Endothelial cell of umbilical vein (primary cell): ENCODE measurements around the gene OAS2. TPM values are rescaled to one million over a fixed set of nuclear protein-coding genes. Genes with fewer than 3 reads are reported as not detected.

Source experiments
- Bru-seq: library from RNA; stranded (reverse); fragments of 400-500 nt; gene quantifications from one replicate; lab custom pipeline; 2021; lab: Mats Ljungman, UMichigan
- BruChase-seq, 2 experiments: library from RNA; stranded (reverse); fragments of 400-500 nt; gene quantifications; one replicate each; lab custom pipeline; 2021; lab: Mats Ljungman, UMichigan
- BruUV-seq: library from RNA; stranded (reverse); fragments of 400-500 nt; replicated peaks from 2 replicates; lab custom pipeline; 2021; lab: Mats Ljungman, UMichigan
- CTCF ChIA-PET: fragments of 300-600, 350-600 bp; sonication (Branson Sonifier 250); formaldehyde crosslinking; loops from one replicate; lab custom pipeline; 2021; ENCODE audit warnings: antibody characterized with exemption, inconsistent platforms; lab: Charles Lee
- POLR2A ChIA-PET: fragments of 300-600, 350-600 bp; sonication (Branson Sonifier 250); formaldehyde crosslinking; loops from one replicate; lab custom pipeline; 2021; ENCODE audit warnings: antibody characterized with exemption, inconsistent platforms; lab: Charles Lee
- DNase-seq: peaks from one replicate; pipeline ENCODE4 v3.0.0-alpha.2; 2011; ENCODE audit warnings: low read depth, low spot score
- FAIRE-seq: peaks from 2 replicates; lab custom pipeline; 2011; peaks lifted over from hg19 to GRCh38; lab: Jason Lieb, UNC
- H2AFZ ChIP-seq: 2 replicates; pipeline ENCODE4 v1.6.0; 2012; ENCODE audit warnings: low read depth, low read length, control low read depth, inconsistent platforms
- H3K27ac ChIP-seq: 2 replicates; pipeline ENCODE4 v1.5.1; 2011; ENCODE audit warnings: low read depth, mild to moderate bottlenecking, control low read depth, low read length, moderate library complexity; ENCODE audit not compliant: insufficient read depth
- H3K27me3 ChIP-seq, 2 experiments: 2 replicates each; pipeline versions ENCODE4 v1.6.0 to v1.6.1; 2011; ENCODE audit warnings: low read length in 2 of 2, mixed read lengths in 1 of 2; ENCODE audit not compliant: control insufficient read depth in 2 of 2, insufficient read depth in 2 of 2
- H3K36me3 ChIP-seq, 2 experiments: 2 replicates in 1 of 2; 3 replicates in 1 of 2; pipeline ENCODE4 v1.5.1; 2011; ENCODE audit warnings: low read length in 2 of 2, mild to moderate bottlenecking in 1 of 2, moderate library complexity in 1 of 2; ENCODE audit not compliant: control insufficient read depth in 2 of 2, insufficient read depth in 2 of 2; ENCODE audit errors: extremely low read depth in 1 of 2
- H3K4me1 ChIP-seq: 3 replicates; pipeline ENCODE4 v1.5.1; 2011; ENCODE audit warnings: mild to moderate bottlenecking, low read length; ENCODE audit not compliant: control insufficient read depth, insufficient read depth; ENCODE audit errors: extremely low read depth
- H3K4me2 ChIP-seq: 2 replicates; pipeline ENCODE4 v1.6.1; 2011; ENCODE audit warnings: low read length, control low read depth, mixed read lengths; ENCODE audit not compliant: insufficient read depth
- H3K4me3 ChIP-seq, 3 experiments: fragments of 200-600 bp in 1 of 3; sonication (generic), shearing (Covaris generic) in 1 of 3; replicated peaks in 1 of 3; 2 replicates each; pipeline ENCODE4 v1.5.1; 2011 to 2016; ENCODE audit warnings: control low read depth in 3 of 3, low read length in 3 of 3, mild to moderate bottlenecking in 2 of 3, inconsistent platforms in 1 of 3, low read depth in 1 of 3, moderate library complexity in 1 of 3; ENCODE audit not compliant: insufficient read depth in 1 of 3
- H3K79me2 ChIP-seq: 2 replicates; pipeline ENCODE4 v1.6.0; 2012; ENCODE audit warnings: low read length, inconsistent platforms; ENCODE audit not compliant: control insufficient read depth, insufficient read depth
- H3K9ac ChIP-seq: replicated peaks from 2 replicates; pipeline ENCODE3; 2011; ENCODE audit warnings: low read length, control low read depth; ENCODE audit not compliant: insufficient read depth; ENCODE audit errors: extremely low read depth
- H3K9me1 ChIP-seq: replicated peaks from 3 replicates; pipeline ENCODE4 v1.6.0; 2011; ENCODE audit warnings: mild to moderate bottlenecking, low read length; ENCODE audit not compliant: control insufficient read depth, insufficient read depth; ENCODE audit errors: extremely low read depth
- H3K9me3 ChIP-seq: replicated peaks from 2 replicates; pipeline ENCODE4 v1.5.1; 2012; ENCODE audit warnings: low read length, inconsistent platforms; ENCODE audit not compliant: control insufficient read depth, insufficient read depth
- H4K20me1 ChIP-seq: replicated peaks from 2 replicates; pipeline ENCODE3; 2011; ENCODE audit warnings: mild to moderate bottlenecking, low read length; ENCODE audit not compliant: control insufficient read depth, insufficient read depth; ENCODE audit errors: extremely low read depth
- EZH2 ChIP-seq: IDR thresholded peaks from 2 replicates; pipeline ENCODE4 v1.6.1; 2012; ENCODE audit warnings: borderline replicate concordance, low read depth, mild to moderate bottlenecking, moderate library complexity, low read length, inconsistent platforms; ENCODE audit not compliant: severe bottlenecking
- FOS ChIP-seq: IDR thresholded peaks from 2 replicates; pipeline ENCODE4 v1.6.1; 2011; ENCODE audit warnings: mild to moderate bottlenecking, low read length, moderate library complexity, borderline replicate concordance; ENCODE audit not compliant: insufficient read depth
- GATA2 ChIP-seq: IDR thresholded peaks from 2 replicates; pipeline ENCODE4 v1.7.0; 2011; ENCODE audit warnings: low read depth, mild to moderate bottlenecking, moderate library complexity, mixed read lengths, low read length; ENCODE audit not compliant: insufficient read length, insufficient read depth
- JUN ChIP-seq: IDR thresholded peaks from 2 replicates; pipeline ENCODE4 v1.6.1; 2011; ENCODE audit warnings: borderline replicate concordance, low read depth; ENCODE audit not compliant: insufficient read length, insufficient read depth
- MAX ChIP-seq: IDR thresholded peaks from 2 replicates; pipeline ENCODE4 v1.6.1; 2011; ENCODE audit not compliant: insufficient read depth, insufficient read length
- MYC ChIP-seq: IDR thresholded peaks from one replicate; pipeline ENCODE4 v1.6.1; 2011; ENCODE audit warnings: mild to moderate bottlenecking, low read depth, low read length
- POLR2A ChIP-seq: IDR thresholded peaks from 2 replicates; pipeline ENCODE4 v1.6.1; 2012; ENCODE audit warnings: low read depth, mild to moderate bottlenecking, control low read depth, low read length
- POLR2AphosphoS5 ChIP-seq: IDR thresholded peaks from 2 replicates; pipeline ENCODE4 v1.6.1; 2012; ENCODE audit warnings: low read depth, mild to moderate bottlenecking, control low read depth, low read length, moderate library complexity; ENCODE audit not compliant: insufficient read depth
- dilution Hi-C: fragments of 300-500 bp; cut with MboI; formaldehyde crosslinking; loops from one replicate; pipeline ENCODE4 v1.15.0; 2019; ENCODE audit warnings: low sequenced_read_pairs; ENCODE audit not compliant: extremely low pct_ligation_motif_present
- intact Hi-C: fragments of 100-400 bp; cut with micrococcal nuclease; formaldehyde crosslinking; loops from one replicate; pipeline ENCODE4 v1.10.0; 2022
- long read RNA-seq: library from polyadenylated mRNA; stranded (forward); transcript quantifications from one replicate; pipeline ENCODE4 v2.0.0, GENCODE V29; 2021
- polyA minus RNA-seq, 3 experiments: library from RNA; depleted of rRNA, polyadenylated mRNA; stranded (reverse); fragments of >200 nt; gene quantifications; 1 replicate in 1 of 3; 2 replicates in 2 of 3; pipeline ENCODE4 v1.2.3, GENCODE V29; 2011
- polyA plus RNA-seq, 4 experiments: library from polyadenylated mRNA; depleted of rRNA in 3 of 4; stranded (reverse) in 3 of 4; unstranded in 1 of 4; fragments of >200 nt; gene quantifications; 2 replicates each; pipeline versions ENCODE4 v1.2.1 to v1.2.3, GENCODE V29; 2011 to 2012; ENCODE audit warnings: missing spikeins in 1 of 4
- total RNA-seq: library from RNA; stranded (reverse); gene quantifications from 2 replicates; pipeline ENCODE4 v1.2.3, GENCODE V29; 2021
- TF ChIP-seq, protein P1 (sequence below), 2 donors: IDR thresholded peaks; 1 replicate in 1 of 2; 2 replicates in 1 of 2; pipeline ENCODE4 v1.5.1; 2011; ENCODE audit warnings: low read length in 2 of 2, mild to moderate bottlenecking in 2 of 2, moderate library complexity in 2 of 2, control low read depth in 1 of 2, inconsistent platforms in 1 of 2, low read depth in 1 of 2; ENCODE audit not compliant: insufficient read depth in 1 of 2; ENCODE audit errors: extremely low read depth in 1 of 2

Gene OAS2, protein sequence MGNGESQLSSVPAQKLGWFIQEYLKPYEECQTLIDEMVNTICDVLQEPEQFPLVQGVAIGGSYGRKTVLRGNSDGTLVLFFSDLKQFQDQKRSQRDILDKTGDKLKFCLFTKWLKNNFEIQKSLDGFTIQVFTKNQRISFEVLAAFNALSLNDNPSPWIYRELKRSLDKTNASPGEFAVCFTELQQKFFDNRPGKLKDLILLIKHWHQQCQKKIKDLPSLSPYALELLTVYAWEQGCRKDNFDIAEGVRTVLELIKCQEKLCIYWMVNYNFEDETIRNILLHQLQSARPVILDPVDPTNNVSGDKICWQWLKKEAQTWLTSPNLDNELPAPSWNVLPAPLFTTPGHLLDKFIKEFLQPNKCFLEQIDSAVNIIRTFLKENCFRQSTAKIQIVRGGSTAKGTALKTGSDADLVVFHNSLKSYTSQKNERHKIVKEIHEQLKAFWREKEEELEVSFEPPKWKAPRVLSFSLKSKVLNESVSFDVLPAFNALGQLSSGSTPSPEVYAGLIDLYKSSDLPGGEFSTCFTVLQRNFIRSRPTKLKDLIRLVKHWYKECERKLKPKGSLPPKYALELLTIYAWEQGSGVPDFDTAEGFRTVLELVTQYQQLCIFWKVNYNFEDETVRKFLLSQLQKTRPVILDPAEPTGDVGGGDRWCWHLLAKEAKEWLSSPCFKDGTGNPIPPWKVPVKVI
- total RNA-seq (2.4 and 3.1 TPM in 2 replicates), polyA plus RNA-seq (1.3 and 1.7 TPM in 2 replicates), polyA minus RNA-seq (4.2 and 5.3 TPM in 2 replicates), Bru-seq, nascent RNA (percentile 37 among the genes with signal in this experiment), BruChase-seq, experiment 1, labeled RNA remaining after a 6-hour chase (percentile 31 among the genes with signal in this experiment), BruChase-seq, experiment 2, labeled RNA remaining after a 2-hour chase (percentile 23 among the genes with signal in this experiment)
- polyA plus RNA-seq (2011; cell fraction: cytosol; rRNA removed): 1.5 and 1.6 TPM in 2 replicates
- 1.0 and 1.4 TPM in 2 replicates for polyA plus RNA-seq (2011; cell fraction: nucleus; rRNA removed)
- polyA plus RNA-seq (2012): 5.5 and 6.4 TPM in 2 replicates
- polyA minus RNA-seq (2011; cell fraction: cytosol; rRNA and poly(A)+ RNA removed): not detected
- polyA minus RNA-seq (2011; cell fraction: nucleus; rRNA and poly(A)+ RNA removed): 1.9 and 2.5 TPM in 2 replicates
- long read RNA-seq, full-length matches to known transcripts: 7 of 7 reads
- long read RNA-seq, partial matches to known transcripts: 0 of 7 reads
- long read RNA-seq, other reads (novel, unspliced or antisense): 0 of 7 reads

DNA sequence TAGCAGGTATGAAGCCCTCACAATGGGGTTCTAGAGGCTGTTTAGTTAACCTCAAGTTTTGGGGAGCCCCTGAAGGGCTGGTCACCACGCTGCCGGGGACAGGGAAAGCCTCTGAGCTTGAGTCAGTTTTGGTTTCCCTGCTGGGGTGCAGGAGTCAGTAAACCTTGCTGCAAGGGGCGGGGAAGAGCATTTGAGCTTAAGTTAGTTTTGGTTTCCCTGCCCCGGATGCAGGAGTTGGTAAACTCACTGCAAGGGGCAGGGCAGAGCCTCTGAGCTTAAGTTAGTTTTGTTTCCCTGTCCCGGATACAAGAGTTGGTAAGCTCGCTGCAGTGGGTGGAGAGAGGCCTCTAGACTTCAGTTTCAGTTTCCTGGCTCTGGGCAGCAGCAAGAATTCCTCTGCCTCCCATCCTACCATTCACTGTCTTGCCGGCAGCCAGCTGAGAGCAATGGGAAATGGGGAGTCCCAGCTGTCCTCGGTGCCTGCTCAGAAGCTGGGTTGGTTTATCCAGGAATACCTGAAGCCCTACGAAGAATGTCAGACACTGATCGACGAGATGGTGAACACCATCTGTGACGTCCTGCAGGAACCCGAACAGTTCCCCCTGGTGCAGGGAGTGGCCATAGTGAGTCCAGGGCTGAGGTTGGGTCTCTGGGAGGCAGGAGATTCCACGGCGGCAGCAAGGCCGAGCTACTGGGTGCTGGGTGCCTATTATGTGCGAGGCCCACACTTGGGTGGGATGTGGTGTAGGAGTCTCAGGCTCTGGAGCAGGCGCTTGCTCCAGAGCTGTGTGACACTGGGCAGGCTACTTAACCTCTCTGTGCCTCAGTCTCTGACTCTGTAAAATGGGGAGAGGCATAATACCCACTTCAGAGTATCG lies at the start of gene OAS2:
OAS2 (plus strand) TSS at position 357 of the 878 bp plus-strand sequence; CDS start at position 447, 90 bp downstream.
- BruUV-seq: no TSS peak
- intact Hi-C loops (loop anchor here (1.0 kb wide), 1 partner anchor 78 kb away; no protein-coding TSS in a partner anchor), dilution Hi-C loops (no loop called here)
- no peaks in the 10 kb centered on the region for H3K9me3 ChIP-seq
- H3K36me3 ChIP-seq: no peaks in the 10 kb centered on the region
- peak within 1 kb of the TSS in 2 of 3 experiments; percentile 26 to 66 for H3K4me3 ChIP-seq
- H3K4me2 ChIP-seq: peak within 1 kb of the TSS; percentile 37
- H3K79me2 ChIP-seq: no peaks in the 10 kb centered on the region
- no peaks in the 10 kb centered on the region for H3K9me1 ChIP-seq
- FAIRE-seq: peak; percentile 77
- ChIA-PET CTCF (interaction anchor here (0.6 to 3.2 kb wide), 6 partner anchors 10 to 120 kb away, joined by 3 to 44 read pairs (median 6); partner anchors contain the start of gene OAS3), POLR2A (no interaction called here)
- peak within 1 kb of the TSS; percentile 92 for H2AFZ ChIP-seq
- no peaks in the 10 kb centered on the region for H3K27me3 ChIP-seq
- H4K20me1 ChIP-seq: no peaks in the 10 kb centered on the region
- H3K27ac ChIP-seq: no peak within 1 kb of the TSS
- TF ChIP-seq POLR2AphosphoS5 (no peak), MAX (no peak), POLR2A (no peak), MYC (no peak), FOS (no peak), GATA2 (no peak), EZH2 (no peak), JUN (no peak)
- TF ChIP-seq, protein P1, sequence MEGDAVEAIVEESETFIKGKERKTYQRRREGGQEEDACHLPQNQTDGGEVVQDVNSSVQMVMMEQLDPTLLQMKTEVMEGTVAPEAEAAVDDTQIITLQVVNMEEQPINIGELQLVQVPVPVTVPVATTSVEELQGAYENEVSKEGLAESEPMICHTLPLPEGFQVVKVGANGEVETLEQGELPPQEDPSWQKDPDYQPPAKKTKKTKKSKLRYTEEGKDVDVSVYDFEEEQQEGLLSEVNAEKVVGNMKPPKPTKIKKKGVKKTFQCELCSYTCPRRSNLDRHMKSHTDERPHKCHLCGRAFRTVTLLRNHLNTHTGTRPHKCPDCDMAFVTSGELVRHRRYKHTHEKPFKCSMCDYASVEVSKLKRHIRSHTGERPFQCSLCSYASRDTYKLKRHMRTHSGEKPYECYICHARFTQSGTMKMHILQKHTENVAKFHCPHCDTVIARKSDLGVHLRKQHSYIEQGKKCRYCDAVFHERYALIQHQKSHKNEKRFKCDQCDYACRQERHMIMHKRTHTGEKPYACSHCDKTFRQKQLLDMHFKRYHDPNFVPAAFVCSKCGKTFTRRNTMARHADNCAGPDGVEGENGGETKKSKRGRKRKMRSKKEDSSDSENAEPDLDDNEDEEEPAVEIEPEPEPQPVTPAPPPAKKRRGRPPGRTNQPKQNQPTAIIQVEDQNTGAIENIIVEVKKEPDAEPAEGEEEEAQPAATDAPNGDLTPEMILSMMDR (IDR thresholded peaks at IDR 0.05; ENCODE audit: extremely low read depth in 1 of 2, insufficient read depth in 1 of 2, low read depth in 1 of 2, low read length in 2 of 2): no peak
- peak; percentile 51 for DNase-seq
- H3K4me1 ChIP-seq: peaks cover 6% of the 10 kb centered on the region
- no peak within 1 kb of the TSS for H3K9ac ChIP-seq
